ENCODE measurements around the gene FMN1. TPM values are rescaled to one million over a fixed set of nuclear protein-coding genes. Genes with fewer than 3 reads are reported as not detected.

The FMN1 gene
- total and polyA plus RNA-seq, 2 of the 13 experiments (the other 11 are each of a cell fraction or from before 2014, with no cell fraction given): 0.20 to 0.60 TPM

GRCh38 chr15:33068511-33068990 is 126.0 kb downstream of the FMN1 start:
- Histone ChIP-seq H4K20me1 (ENCODE audit: insufficient read depth, low read length) (no peaks in the 10 kb centered on the region), H3K36me3 (replicated peaks in 1 of 2; ENCODE audit: control insufficient read depth in 1 of 2, insufficient read depth in 2 of 2, low read length in 2 of 2) (no peaks in the 10 kb centered on the region), H3K9me3 (ENCODE audit: low read length) (no peaks in the 10 kb centered on the region), H3K79me2 (ENCODE audit: insufficient read depth, low read length) (no peaks in the 10 kb centered on the region), H3K4me1 (ENCODE audit: insufficient read depth, low read length) (peaks cover 37% of the 10 kb centered on the region), H2AFZ (ENCODE audit: low read length) (peak overlapping the region; percentile 88), H3K4me3 (replicated peaks in 1 of 3; ENCODE audit: insufficient read depth in 1 of 3, low read depth in 2 of 3, low read length in 3 of 3) (peak overlapping the region; percentile 35 to 65 (median 56)), H3K4me2 (ENCODE audit: low read depth, low read length) (peak overlapping the region; percentile 84), H3K27ac (ENCODE audit: extremely low read length, insufficient read depth, low read length) (no peak overlapping the region), H3K9ac (ENCODE audit: insufficient read depth, low read depth, low read length) (peak overlapping the region; percentile 52), H3K27me3 (ENCODE audit: control insufficient read depth in 1 of 2, insufficient read depth in 2 of 2, low read length in 2 of 2) (no peaks in the 10 kb centered on the region; a peak in 1 of 5 replicates)
- ATAC-seq (peak; percentile 60), FAIRE-seq (no peak), DNase-seq (ENCODE audit: low spot score) (peak; percentile 6)
- no TSS peak for BruUV-seq (replicated peaks)
- WGBS (ENCODE audit: low lambda C conversion rate): 20% methylated on average over 8 of the region's 8 CpGs
- intact Hi-C loops (cut with micrococcal nuclease; ENCODE audit: unreplicated experiment): loop anchor here (5.0 kb wide), 1 partner anchor 46 kb away; no protein-coding TSS in a partner anchor
- in situ Hi-C loops (cut with HindIII; ENCODE audit: extremely low pct_ligation_motif_present, low pct_unique_long_range_greater_than_20kb): no loop called here
- ChIA-PET POLR2A (interaction anchor here (0.6 to 0.9 kb wide), 2 partner anchors 133 to 1758 kb away, joined by 3 read pairs; no protein-coding TSS in a partner anchor), CTCF (ENCODE audit: low intra/inter-chr PET ratio, low total read pairs) (no interaction called here)
- TF ChIP-seq ZNF691 (CRISPR knock-in tag; IDR thresholded peaks at IDR 0.05; ENCODE audit: borderline replicate concordance, low read depth): 0 out of 2 replicates have a peak, but pooled peaks have one; percentile 49
- TF ChIP-seq FOXA1 (IDR thresholded peaks at IDR 0.05): no peak
- TF ChIP-seq FOXA1 (CRISPR knock-in tag; IDR thresholded peaks at IDR 0.05): 0 out of 2 replicates have a peak, but pooled peaks have one; percentile 20
- TF ChIP-seq MZF1 (CRISPR knock-in tag; IDR thresholded peaks at IDR 0.05; ENCODE audit: borderline replicate concordance): no peak
- TF ChIP-seq RBAK (CRISPR knock-in tag; IDR thresholded peaks at IDR 0.05): no peak
- no peak for TF ChIP-seq ZBTB4 (CRISPR knock-in tag; IDR thresholded peaks at IDR 0.05; ENCODE audit: borderline replicate concordance)
- no peak for TF ChIP-seq NR3C1 (CRISPR knock-in tag; IDR thresholded peaks at IDR 0.05)
- 0 out of 2 replicates have a peak, but pooled peaks have one; percentile 7 for TF ChIP-seq PHF20 (CRISPR knock-in tag; IDR thresholded peaks at IDR 0.05)

Measured in HepG2 (cell line).